GM23338 (cell line): ENCODE measurements around the gene SIRT3. TPM values are rescaled to one million over a fixed set of nuclear protein-coding genes. Genes with fewer than 3 reads are reported as not detected.

Source experiments
- ATAC-seq: fragments of 200-7000 bp; cut with Tn5 transposase; 3 replicates; pipeline ENCODE4 v1.9.1; 2020
- DNase-seq: peaks from one replicate; pipeline ENCODE4 v3.0.0-alpha.2; 2015; ENCODE audit warnings: low spot score
- H2AFZ ChIP-seq: fragments of 200-600 bp; sonication (generic); 2 replicates; pipeline ENCODE4 v1.8.0; 2016; ENCODE audit warnings: antibody characterized with exemption, mild to moderate bottlenecking, moderate library complexity
- H3F3A ChIP-seq: fragments of 200-600 bp; sonication (generic); replicated peaks from 2 replicates; pipeline ENCODE4 v1.8.0; 2017; ENCODE audit warnings: antibody characterized with exemption, mixed run types, low read depth
- H3K27ac ChIP-seq: fragments of 200-600 bp; sonication (generic); 2 replicates; pipeline ENCODE4 v1.6.1; 2016; ENCODE audit warnings: low read depth
- H3K27me3 ChIP-seq: fragments of 200-600 bp; sonication (generic); 2 replicates; pipeline ENCODE4 v1.8.0; 2016; ENCODE audit warnings: mild to moderate bottlenecking, mixed run types, moderate library complexity; ENCODE audit not compliant: insufficient read depth
- H3K36me3 ChIP-seq: fragments of 200-600 bp; sonication (generic); 2 replicates; pipeline ENCODE4 v1.8.0; 2016; ENCODE audit warnings: mild to moderate bottlenecking; ENCODE audit not compliant: insufficient read depth
- H3K4me1 ChIP-seq: fragments of 200-600 bp; sonication (generic); 2 replicates; pipeline ENCODE4 v1.8.0; 2016; ENCODE audit warnings: mild to moderate bottlenecking, moderate library complexity; ENCODE audit not compliant: insufficient read depth
- H3K4me2 ChIP-seq: fragments of 200-600 bp; sonication (generic); 2 replicates; pipeline ENCODE4 v1.7.1; 2017; ENCODE audit warnings: mixed run types
- H3K4me3 ChIP-seq: fragments of 200-600 bp; sonication (generic); 2 replicates; pipeline ENCODE4 v1.6.1; 2016; ENCODE audit warnings: mixed run types
- H3K79me2 ChIP-seq: fragments of 200-600 bp; sonication (generic); replicated peaks from 2 replicates; pipeline ENCODE4 v1.8.0; 2017; ENCODE audit warnings: mild to moderate bottlenecking; ENCODE audit not compliant: insufficient read depth
- H3K9me2 ChIP-seq: fragments of 200-600 bp; sonication (generic); 2 replicates; pipeline ENCODE4 v1.8.0; 2017; ENCODE audit not compliant: insufficient read depth
- H4K20me1 ChIP-seq: fragments of 200-600 bp; sonication (generic); replicated peaks from 2 replicates; pipeline ENCODE4 v1.8.0; 2017; ENCODE audit warnings: mild to moderate bottlenecking; ENCODE audit not compliant: insufficient read depth
- H3K27ac Mint-ChIP-seq: 2 replicates; pipeline ENCODE4 v1.8.0; 2020; ENCODE audit warnings: inconsistent platforms, mild to moderate bottlenecking, moderate library complexity, mixed read lengths
- H3K27me3 Mint-ChIP-seq: 3 replicates; pipeline ENCODE4 v1.8.0; 2022; ENCODE audit warnings: low read depth, mild to moderate bottlenecking, moderate library complexity, mixed read lengths, inconsistent platforms; ENCODE audit not compliant: insufficient read depth, poor library complexity
- H3K36me3 Mint-ChIP-seq: 3 replicates; pipeline ENCODE4 v1.8.0; 2021; ENCODE audit warnings: low read depth, mild to moderate bottlenecking, inconsistent platforms, moderate library complexity, mixed read lengths
- H3K4me1 Mint-ChIP-seq: 3 replicates; pipeline ENCODE4 v1.8.0; 2020; ENCODE audit warnings: mild to moderate bottlenecking, inconsistent platforms, mixed read lengths
- H3K4me3 Mint-ChIP-seq: 3 replicates; pipeline ENCODE4 v1.8.0; 2021; ENCODE audit warnings: moderate library complexity, mild to moderate bottlenecking, inconsistent platforms, mixed read lengths
- H3K9me3 Mint-ChIP-seq: 3 replicates; pipeline ENCODE4 v1.8.0; 2020; ENCODE audit warnings: moderate library complexity, mild to moderate bottlenecking, inconsistent platforms, mixed read lengths
- CREB1 ChIP-seq: fragments of 250-450 bp; sonication (Bioruptor Pico); IDR thresholded peaks from 2 replicates; pipeline ENCODE4 v1.5.0; 2020; ENCODE audit warnings: low read depth, mild to moderate bottlenecking, moderate library complexity
- CTCF ChIP-seq, 2 experiments: fragments of 200-600 bp in 1 of 2; sonication (generic) in 1 of 2; conservative IDR thresholded peaks; 2 replicates each; pipeline versions ENCODE4 v1.5.1 to v1.6.1; 2016 to 2017; ENCODE audit warnings: antibody characterized with exemption in 2 of 2, low read depth in 2 of 2, mild to moderate bottlenecking in 2 of 2, moderate library complexity in 1 of 2
- ETS1 ChIP-seq: IDR thresholded peaks from 2 replicates; pipeline ENCODE4 v1.6.1; 2016; ENCODE audit warnings: antibody characterized with exemption
- EZH2 ChIP-seq: fragments of 200-600 bp; sonication (generic); IDR thresholded peaks from one replicate; pipeline ENCODE4 v1.8.0; 2017; ENCODE audit warnings: antibody characterized with exemption, mild to moderate bottlenecking, low read depth; ENCODE audit not compliant: unreplicated experiment
- EZH2phosphoT487 ChIP-seq: fragments of 200-600 bp; sonication (generic); IDR thresholded peaks from one replicate; pipeline ENCODE4 v1.8.1; 2018; ENCODE audit warnings: antibody characterized with exemption; ENCODE audit not compliant: unreplicated experiment
- JUNB ChIP-seq: IDR thresholded peaks from one replicate; pipeline ENCODE4 v1.6.1; 2016; ENCODE audit warnings: antibody characterized with exemption; ENCODE audit not compliant: unreplicated experiment
- NANOG ChIP-seq: IDR thresholded peaks from 2 replicates; pipeline ENCODE4 v1.6.1; 2016; ENCODE audit warnings: antibody characterized with exemption, borderline replicate concordance
- POLR2AphosphoS5 ChIP-seq: IDR thresholded peaks from 2 replicates; pipeline ENCODE4 v1.6.1; 2016; ENCODE audit warnings: antibody characterized with exemption, low read depth
- REST ChIP-seq: IDR thresholded peaks from one replicate; pipeline ENCODE4 v1.6.1; 2018; ENCODE audit warnings: antibody characterized with exemption; ENCODE audit not compliant: unreplicated experiment
- STAT1 ChIP-seq: IDR thresholded peaks from one replicate; pipeline ENCODE4 v1.6.1; 2016; ENCODE audit warnings: antibody characterized with exemption; ENCODE audit not compliant: unreplicated experiment
- ZNF114 ChIP-seq: fragments of 250-450 bp; sonication (Bioruptor Pico); IDR thresholded peaks from 2 replicates; pipeline ENCODE4 v1.5.0; 2020; ENCODE audit warnings: mild to moderate bottlenecking, moderate library complexity
- ZNF331 ChIP-seq: fragments of 250-450 bp; sonication (Bioruptor Pico); IDR thresholded peaks from 2 replicates; pipeline ENCODE4 v1.5.0; 2020; ENCODE audit warnings: low read depth, mild to moderate bottlenecking, moderate library complexity
- ZNF462 ChIP-seq: fragments of 250-450 bp; sonication (Bioruptor Pico); IDR thresholded peaks from 2 replicates; pipeline ENCODE4 v1.5.0; 2020; ENCODE audit warnings: mild to moderate bottlenecking, moderate library complexity
- polyA plus RNA-seq: library from polyadenylated mRNA; unstranded; fragments of >200 nt; fragmentation: Nextera tagmentation; extraction: Ambion mirVana; gene quantifications from 2 replicates; pipeline ENCODE4 v1.2.1, GENCODE V29; 2016
- total RNA-seq: library from RNA; depleted of rRNA; stranded (reverse); fragments of >200 nt; shearing (Covaris generic); gene quantifications from 2 replicates; pipeline ENCODE4 v1.2.3, GENCODE V29; 2014

SIRT3 gene
- total and polyA plus RNA-seq, 2 experiments from 2014 or later, result 7.0 to 11.4 TPM

- H3K27me3 ChIP-seq, result no peaks in the 10 kb centered on the region
- H3K4me1 ChIP-seq, result no peaks in the 10 kb centered on the region
- no peaks in the 10 kb centered on the region for H3K36me3 ChIP-seq
- H3K27ac Mint-ChIP-seq, result no peak overlapping the region
- H2AFZ ChIP-seq, result no peak overlapping the region
- ATAC-seq, result no peak
- peaks cover 2% of the 10 kb centered on the region for H3K9me3 Mint-ChIP-seq
- no peak overlapping the region for H3K4me3 Mint-ChIP-seq
- peaks cover 7% of the 10 kb centered on the region for H3K27me3 Mint-ChIP-seq
- H3F3A ChIP-seq, result no peaks in the 10 kb centered on the region
- H3K27ac ChIP-seq, result no peak overlapping the region
- H3K4me3 ChIP-seq, result no peak overlapping the region
- DNase-seq, result no peak
- no peaks in the 10 kb centered on the region for H3K9me2 ChIP-seq
- H4K20me1 ChIP-seq, result no peaks in the 10 kb centered on the region
- no peak for TF ChIP-seq ETS1
- no peak for TF ChIP-seq JUNB
- no peak for TF ChIP-seq EZH2phosphoT487
- TF ChIP-seq CTCF (conservative IDR thresholded peaks at IDR 0.05; ENCODE audit: low read depth in 2 of 2), result no peak
- no peak for TF ChIP-seq ZNF462 (CRISPR knock-in tag)
- no peak for TF ChIP-seq EZH2
- TF ChIP-seq NANOG, result no peak
- no peak for TF ChIP-seq POLR2AphosphoS5
- TF ChIP-seq REST, result no peak
- no peak for TF ChIP-seq STAT1
- no peak for TF ChIP-seq CREB1
- TF ChIP-seq ZNF331, result no peak
- no peak for TF ChIP-seq ZNF114 (CRISPR knock-in tag)
- H3K79me2 ChIP-seq, result no peaks in the 10 kb centered on the region
- H3K4me1 Mint-ChIP-seq, result no peaks in the 10 kb centered on the region; the same call in 2 of the 3 replicates
- peaks cover 4% of the 10 kb centered on the region; the same call in 1 of the 3 replicates for H3K36me3 Mint-ChIP-seq
- no peak overlapping the region for H3K4me2 ChIP-seq
Observed at GRCh38 chr11:198236-198806, 37.8 kb downstream of the SIRT3 start.
